ENCODE data around the gene CS.
"Not testable (repeated sequence)": the region's sequence is repeated elsewhere in the genome, so short reads cannot be mapped to it uniquely, and the experiment has no call there.

CS gene

DNA sequence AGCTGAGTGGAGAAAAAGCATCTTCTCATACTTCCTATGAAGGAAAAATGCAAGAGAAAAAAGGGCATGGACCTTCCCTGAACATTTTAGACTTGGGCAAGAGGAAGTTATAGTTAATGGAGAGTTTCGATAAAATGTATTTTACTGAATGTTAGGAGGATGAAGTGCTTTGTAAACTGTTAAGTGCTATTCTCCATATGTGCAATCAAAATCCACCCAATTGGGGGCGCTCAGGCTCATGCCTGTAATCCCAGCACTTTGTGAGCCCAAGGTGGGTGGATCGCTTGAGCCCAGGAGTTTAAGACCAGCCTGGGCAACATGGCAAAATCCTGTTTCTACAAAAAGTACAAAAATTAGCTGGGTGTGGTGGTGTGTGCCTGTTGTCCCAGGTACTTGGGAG, 17.5 kb upstream of the CS start:
- no peak for DNase-seq

GRCh38 chr12:56315622-56316473, 15.7 kb upstream of the CS start, which contains the start of gene CNPY2:
TSS of gene CNPY2 (minus strand) at chr12:56315988. CDS start at chr12:56315217, 771 bp downstream.
- DNase-seq = peak; percentile 75

- DNase-seq = no peak
These were observed 15.1 kb upstream of the CS start for GRCh38 chr12:56315249-56315621.

DNA sequence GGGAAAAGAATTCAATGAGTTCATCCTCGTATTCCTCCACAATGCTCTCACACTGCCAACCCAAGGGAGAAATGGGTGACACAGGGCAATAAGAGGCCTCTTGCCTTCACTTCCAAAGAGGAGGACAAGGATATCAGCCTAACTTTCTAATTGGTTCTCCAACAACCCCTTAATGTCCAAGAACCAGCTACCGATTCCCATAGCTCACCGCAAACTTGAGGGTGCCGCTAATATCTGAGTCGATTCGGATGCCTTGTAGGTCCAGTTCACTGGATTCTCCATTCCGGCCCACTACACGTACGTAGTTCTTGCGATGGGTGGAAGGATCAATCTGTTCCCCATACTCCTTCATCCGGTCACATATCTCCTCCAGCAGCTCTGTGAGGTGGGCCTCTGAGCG, 10.9 kb upstream of the CS start:
- DNase-seq = no peak

GRCh38 chr12:56308714-56309113, 8.6 kb upstream of the CS start:
- no peak for DNase-seq

- DNase-seq = no peak
These were observed 7.3 kb upstream of the CS start for GRCh38 chr12:56307221-56307965.

- DNase-seq = no peak
These were observed 4.9 kb upstream of the CS start for GRCh38 chr12:56304872-56305590.

- no peak for DNase-seq
These were observed 4.1 kb upstream of the CS start for GRCh38 chr12:56304276-56304675.

GRCh38 chr12:56300644-56301464, 724 bp upstream of the CS start:
- no peak for DNase-seq

GRCh38 chr12:56299308-56299852, 750 bp downstream of the CS start:
- DNase-seq = no peak

- DNase-seq = no peak
These were observed 1.3 kb downstream of the CS start for GRCh38 chr12:56298828-56299227.

GRCh38 chr12:56297400-56297799, 2.7 kb downstream of the CS start:
- no peak for DNase-seq

- no peak for DNase-seq
These were observed 3.8 kb downstream of the CS start for GRCh38 chr12:56296295-56296694.

DNA sequence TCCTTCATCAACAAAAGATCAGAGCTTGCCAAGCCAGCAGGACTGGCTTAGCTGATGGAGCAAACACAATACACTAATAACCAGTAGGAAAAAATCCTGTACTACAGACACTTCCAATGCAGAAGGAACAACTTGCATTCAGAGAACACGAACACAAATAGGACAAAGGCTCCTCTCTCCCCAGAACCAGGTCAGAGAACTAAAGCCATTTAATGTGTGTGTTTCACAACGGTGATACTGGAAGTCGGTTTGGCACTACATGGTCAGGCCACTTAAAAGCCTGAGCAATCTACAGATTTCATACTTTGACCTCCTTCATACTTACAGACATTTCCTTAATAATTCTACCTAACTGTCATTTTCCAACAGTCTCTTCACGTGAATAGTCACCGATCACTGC, 6.3 kb downstream of the CS start:
- DNase-seq = no peak

- DNase-seq = no peak
These were observed 11.3 kb downstream of the CS start for GRCh38 chr12:56288705-56289387.

GRCh38 chr12:56286044-56286830, 13.9 kb downstream of the CS start:
- no peak for DNase-seq

DNA sequence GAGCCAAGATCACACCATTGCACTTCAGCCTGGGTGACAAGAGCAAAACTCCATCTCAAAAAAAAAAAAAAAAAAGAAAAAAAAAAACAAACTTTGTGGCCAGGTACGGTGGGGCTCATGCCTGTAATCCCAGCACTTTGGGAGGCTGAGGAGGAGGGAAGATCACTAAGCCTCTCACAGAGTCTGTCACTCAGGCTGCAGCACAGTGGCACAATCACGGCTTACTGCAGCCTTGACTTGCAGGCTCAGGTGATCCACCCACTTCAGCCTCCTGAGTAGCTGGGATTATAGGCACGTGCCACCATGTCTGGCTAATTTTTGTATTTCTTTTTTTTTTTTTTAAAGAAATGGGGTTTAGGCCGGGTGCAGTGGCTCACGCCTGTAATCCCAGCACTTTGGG, 15.9 kb downstream of the CS start:
- DNase-seq = not testable (repeated sequence)

GRCh38 chr12:56282579-56282978, 17.6 kb downstream of the CS start:
- no peak for DNase-seq

DNA sequence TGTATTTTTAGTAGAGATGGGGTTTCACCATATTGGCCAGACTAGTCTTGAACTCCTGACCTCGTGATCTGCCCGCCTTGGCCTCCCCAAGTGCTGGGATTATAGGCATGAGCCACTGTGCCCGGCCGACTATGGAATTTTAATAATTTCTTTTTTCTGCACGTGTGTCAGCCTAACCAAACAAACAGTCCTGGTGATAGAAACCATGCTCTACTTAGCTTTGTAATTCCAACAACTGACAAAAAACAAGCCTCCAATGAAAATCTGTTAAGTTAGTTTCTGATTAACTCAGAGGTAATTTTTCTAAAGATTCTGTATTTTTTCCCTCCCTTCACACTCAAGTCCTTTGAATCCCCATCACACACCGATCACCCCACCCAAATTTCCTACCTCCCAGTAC, 18.1 kb downstream of the CS start:
- DNase-seq = no peak

DNA sequence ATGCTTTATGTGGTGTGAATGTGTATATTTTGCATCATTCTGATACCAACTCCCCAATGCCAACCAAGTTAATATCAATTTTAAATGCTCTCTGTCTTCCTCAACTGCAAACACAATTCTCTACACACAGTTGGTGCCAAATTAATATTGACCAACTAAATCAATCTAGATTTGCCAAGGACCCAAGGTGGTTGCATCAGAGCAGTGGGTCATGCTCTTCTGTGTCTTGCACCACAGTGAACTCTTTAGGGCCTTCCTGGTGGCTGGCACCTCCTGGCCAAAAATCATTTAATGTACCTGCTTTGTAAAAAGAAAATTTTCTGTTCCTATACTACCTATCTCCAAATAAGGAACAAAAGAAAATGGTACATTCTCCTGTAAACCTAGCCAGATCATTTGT, 19.3 kb downstream of the CS start:
- DNase-seq = no peak

DNA sequence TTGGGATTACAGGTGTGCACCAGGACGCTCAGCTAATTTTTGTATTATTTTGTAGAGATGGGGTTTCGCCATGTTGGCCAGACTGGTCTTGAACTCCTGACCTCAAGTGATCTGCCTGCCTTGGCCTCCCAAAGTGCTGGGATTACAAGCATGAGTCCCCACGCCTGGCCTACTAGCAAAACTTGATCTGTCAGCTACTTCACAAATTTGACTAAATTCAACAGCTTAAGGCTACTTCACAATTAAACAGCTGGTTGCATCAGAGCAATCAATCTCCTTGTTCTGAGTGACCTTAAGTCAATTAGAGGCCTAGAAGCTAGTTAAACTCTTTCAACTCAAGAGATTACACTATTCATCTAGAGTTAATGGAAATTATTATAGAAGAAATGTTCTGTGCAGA, 21.2 kb downstream of the CS start:
- no peak for DNase-seq
